GM12864 (cell line): Measurements from ENCODE around the gene FBXW2.

Experiments
- DNase-seq: peaks from one replicate; pipeline ENCODE4 v3.0.0-alpha.2; 2011; ENCODE audit warnings: low read depth
- H3K4me3 ChIP-seq: 2 replicates; pipeline ENCODE4 v1.5.1; 2011; ENCODE audit warnings: mild to moderate bottlenecking, low read depth, low read length, control low read depth
- TF ChIP-seq, protein P1 (sequence below): IDR thresholded peaks from 2 replicates; pipeline ENCODE4 v1.5.1; 2011; ENCODE audit warnings: low read depth, mild to moderate bottlenecking, moderate library complexity, low read length, control low read depth, inconsistent platforms; ENCODE audit errors: missing control alignments

Gene FBXW2

DNA sequence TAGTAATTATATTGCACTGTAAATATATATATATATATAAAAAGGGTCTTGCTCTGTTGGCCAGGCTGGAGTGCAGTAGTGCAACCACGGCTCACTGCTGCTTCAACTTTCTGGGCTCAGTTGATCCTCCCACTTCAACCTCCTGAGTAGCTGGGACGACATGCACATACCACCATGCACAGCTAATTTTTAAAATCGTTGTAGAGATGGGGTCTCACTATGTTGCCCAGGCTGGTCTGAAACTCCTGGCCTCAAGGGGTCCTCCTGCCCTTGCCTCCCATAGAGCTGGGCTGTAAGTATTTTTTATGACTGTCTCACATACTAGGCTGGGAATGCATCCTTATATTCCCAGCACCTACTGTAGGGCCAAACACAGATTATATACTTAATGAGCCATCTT is 37.6 kb upstream of the FBXW2 start:
- H3K4me3 ChIP-seq = no peak overlapping the region
- TF ChIP-seq, protein P1, sequence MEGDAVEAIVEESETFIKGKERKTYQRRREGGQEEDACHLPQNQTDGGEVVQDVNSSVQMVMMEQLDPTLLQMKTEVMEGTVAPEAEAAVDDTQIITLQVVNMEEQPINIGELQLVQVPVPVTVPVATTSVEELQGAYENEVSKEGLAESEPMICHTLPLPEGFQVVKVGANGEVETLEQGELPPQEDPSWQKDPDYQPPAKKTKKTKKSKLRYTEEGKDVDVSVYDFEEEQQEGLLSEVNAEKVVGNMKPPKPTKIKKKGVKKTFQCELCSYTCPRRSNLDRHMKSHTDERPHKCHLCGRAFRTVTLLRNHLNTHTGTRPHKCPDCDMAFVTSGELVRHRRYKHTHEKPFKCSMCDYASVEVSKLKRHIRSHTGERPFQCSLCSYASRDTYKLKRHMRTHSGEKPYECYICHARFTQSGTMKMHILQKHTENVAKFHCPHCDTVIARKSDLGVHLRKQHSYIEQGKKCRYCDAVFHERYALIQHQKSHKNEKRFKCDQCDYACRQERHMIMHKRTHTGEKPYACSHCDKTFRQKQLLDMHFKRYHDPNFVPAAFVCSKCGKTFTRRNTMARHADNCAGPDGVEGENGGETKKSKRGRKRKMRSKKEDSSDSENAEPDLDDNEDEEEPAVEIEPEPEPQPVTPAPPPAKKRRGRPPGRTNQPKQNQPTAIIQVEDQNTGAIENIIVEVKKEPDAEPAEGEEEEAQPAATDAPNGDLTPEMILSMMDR = no peak
- DNase-seq = no peak

DNA sequence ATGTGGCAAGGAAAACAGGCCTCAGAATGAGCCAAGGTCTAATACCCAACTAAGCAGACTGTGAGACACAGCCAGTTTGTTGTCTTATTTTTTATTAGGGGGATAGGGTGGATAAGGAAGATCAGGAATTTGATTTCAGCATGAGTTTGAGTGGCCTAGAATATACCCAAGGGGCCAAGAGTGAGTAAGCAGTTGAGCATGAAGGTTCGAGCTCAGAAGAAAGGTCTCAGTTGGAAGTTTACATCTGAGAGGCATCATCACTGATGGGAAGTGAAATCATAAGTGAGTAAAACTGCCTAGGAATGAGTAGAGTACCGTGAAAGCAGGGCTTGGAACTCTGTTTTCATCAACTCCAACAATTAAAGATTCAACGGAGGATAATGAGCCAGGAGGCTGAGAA is 36.9 kb upstream of the FBXW2 start:
- DNase-seq = no peak
- no peak overlapping the region for H3K4me3 ChIP-seq
- TF ChIP-seq, protein P1 = no peak

DNA sequence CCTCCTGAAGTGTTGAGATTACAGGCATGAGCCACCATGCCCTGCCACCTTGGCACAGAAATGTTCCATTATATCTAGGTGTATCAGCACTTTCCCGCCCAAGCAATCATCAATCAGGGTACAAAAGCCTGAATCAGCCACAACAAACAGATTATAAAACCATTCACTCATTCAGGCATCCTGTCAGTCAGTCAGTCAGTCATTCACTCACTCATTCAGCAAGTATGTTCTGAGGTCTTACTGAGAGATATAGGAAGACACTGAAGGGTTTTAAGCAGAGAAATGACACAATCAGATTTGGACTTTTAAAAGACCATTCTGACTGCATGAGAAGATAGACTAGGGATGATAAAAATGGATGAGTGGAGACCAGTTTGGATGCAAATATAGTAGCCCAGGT is 36.4 kb upstream of the FBXW2 start:
- TF ChIP-seq, protein P1 = no peak

DNA sequence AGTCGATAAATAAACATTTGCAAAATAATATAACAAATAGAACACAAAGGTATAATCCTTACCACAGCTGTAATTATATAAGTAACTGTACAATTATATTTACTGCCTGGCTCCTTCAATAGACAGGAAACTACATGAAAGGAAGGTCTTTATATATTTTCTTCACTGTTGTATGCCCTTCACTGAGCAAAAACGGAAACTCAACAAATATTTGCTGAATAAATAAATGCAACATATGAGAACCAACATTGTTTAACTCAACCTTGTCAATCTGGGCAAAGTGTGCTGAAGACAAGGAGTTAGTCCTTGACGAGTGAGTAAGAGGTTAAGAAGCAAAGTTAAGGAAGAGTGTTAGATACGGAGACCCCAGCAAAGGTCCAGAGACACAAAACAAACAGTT is 26.9 kb upstream of the FBXW2 start:
- TF ChIP-seq, protein P1 = no peak
- DNase-seq = no peak
- H3K4me3 ChIP-seq = no peak overlapping the region

More for the DNA sequence above, 36.4 kb upstream of the FBXW2 start:
- no peak for DNase-seq
- H3K4me3 ChIP-seq = no peak overlapping the region

DNA sequence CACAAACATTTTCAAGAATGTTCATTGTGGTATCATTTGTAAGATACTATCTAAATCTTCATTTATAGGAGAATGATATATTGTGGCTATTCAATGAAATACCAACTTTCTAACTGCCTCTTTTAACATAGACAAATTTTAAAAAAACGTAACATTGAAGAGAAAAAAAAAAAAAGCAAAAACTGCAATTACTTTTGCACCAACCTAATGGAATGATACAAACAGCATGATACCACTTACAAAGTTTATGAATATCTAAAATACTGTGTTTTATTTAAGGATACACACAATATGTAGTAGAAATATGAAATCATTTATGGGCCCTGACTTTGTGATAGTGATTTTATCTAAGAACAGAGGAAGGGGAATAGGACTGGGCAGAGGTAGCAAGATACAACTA is 25.4 kb upstream of the FBXW2 start:
- DNase-seq = no peak
- H3K4me3 ChIP-seq = no peak overlapping the region
- TF ChIP-seq, protein P1 = no peak

DNA sequence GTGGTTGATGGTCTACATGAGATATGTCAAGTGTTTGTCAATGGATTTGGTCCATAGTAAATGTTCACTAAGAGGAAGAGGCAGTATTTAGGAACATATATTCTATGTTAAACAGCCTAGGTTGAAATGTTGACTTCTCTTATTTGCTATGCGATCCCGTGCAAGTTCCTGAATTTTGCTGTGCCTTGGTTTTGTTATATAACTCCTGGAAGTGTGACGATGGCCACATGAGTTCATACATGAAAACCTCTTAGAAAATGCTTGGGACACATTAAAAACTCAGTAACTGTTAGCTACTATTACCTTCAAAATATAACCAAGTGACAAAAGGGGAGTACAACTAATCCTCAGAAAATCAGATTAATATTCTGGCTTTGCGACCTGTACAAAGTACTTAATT is 21.9 kb upstream of the FBXW2 start:
- no peak overlapping the region for H3K4me3 ChIP-seq
- no peak for DNase-seq
- TF ChIP-seq, protein P1 = no peak

DNA sequence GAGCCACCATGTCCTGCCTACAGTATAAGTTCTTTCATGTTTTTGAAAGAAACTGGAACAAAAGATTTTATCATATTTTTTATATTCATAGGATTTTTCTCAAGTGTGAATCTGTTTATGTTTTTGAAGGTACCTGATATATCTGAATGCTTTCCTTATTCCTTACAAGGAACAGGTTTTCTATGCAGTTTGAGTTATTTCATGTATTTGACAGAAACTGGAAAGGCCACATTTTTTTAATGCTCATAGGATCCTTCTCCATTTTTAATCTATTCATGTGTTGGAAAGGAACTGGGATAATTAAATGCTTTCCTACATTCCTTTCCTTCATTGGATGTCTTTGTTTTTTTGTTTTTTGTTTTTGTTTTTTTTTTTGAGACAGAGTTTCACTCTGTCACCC is 15.7 kb upstream of the FBXW2 start:
- no peak overlapping the region for H3K4me3 ChIP-seq
- TF ChIP-seq, protein P1 = no peak
- no peak for DNase-seq
